Cardiac muscle cell (in vitro differentiated cells and primary cell): ENCODE data around the gene IFIH1. TPM values are rescaled to one million over a fixed set of nuclear protein-coding genes. Genes with fewer than 3 reads are reported as not detected.

ENCODE experiments used
- DNase-seq, 2 donors: peaks; one replicate each; pipeline versions ENCODE4 v3.0.0 to v3.0.0-alpha.2; 2010 to 2017; ENCODE audit warnings: low read depth in 1 of 2, low spot score in 1 of 2
- H3K27ac ChIP-seq: fragments of 200-600 bp; sonication (generic); 2 replicates; pipeline ENCODE4 v1.5.1; 2016
- H3K27me3 ChIP-seq: fragments of 200-600 bp; sonication (generic); 2 replicates; pipeline ENCODE4 v1.6.0; 2016; ENCODE audit warnings: control low read depth
- H3K36me3 ChIP-seq: fragments of 200-600 bp; sonication (generic); 2 replicates; pipeline ENCODE4 v1.5.1; 2016; ENCODE audit warnings: control low read depth
- H3K4me1 ChIP-seq: fragments of 200-600 bp; sonication (generic); 2 replicates; pipeline ENCODE4 v1.8.1; 2017; ENCODE audit warnings: low read depth, mild to moderate bottlenecking, mixed run types
- H3K4me3 ChIP-seq: fragments of 200-600 bp; sonication (generic); 2 replicates; pipeline ENCODE4 v1.5.1; 2016; ENCODE audit warnings: mild to moderate bottlenecking
- H3K9me3 ChIP-seq: fragments of 200-600 bp; sonication (generic); 2 replicates; pipeline ENCODE4 v1.5.1; 2017; ENCODE audit warnings: low read depth, mild to moderate bottlenecking, control low read depth
- polyA plus RNA-seq: library from polyadenylated mRNA; unstranded; fragments of >200 nt; fragmentation: Nextera tagmentation; extraction: Ambion mirVana; gene quantifications from 2 replicates; pipeline ENCODE4 v1.2.1, GENCODE V29; 2016
- total RNA-seq: library from RNA; depleted of rRNA; stranded (reverse); fragments of >200 nt; gene quantifications from 2 replicates; pipeline ENCODE4 v1.2.3, GENCODE V29; 2016
- TF ChIP-seq, protein P1 (sequence below): IDR thresholded peaks from 2 replicates; pipeline ENCODE4 v1.5.1; 2012; ENCODE audit warnings: low read depth, mild to moderate bottlenecking, low read length

The IFIH1 gene
- total and polyA plus RNA-seq, 2 experiments from 2014 or later = 0.06 to 0.88 TPM

DNA sequence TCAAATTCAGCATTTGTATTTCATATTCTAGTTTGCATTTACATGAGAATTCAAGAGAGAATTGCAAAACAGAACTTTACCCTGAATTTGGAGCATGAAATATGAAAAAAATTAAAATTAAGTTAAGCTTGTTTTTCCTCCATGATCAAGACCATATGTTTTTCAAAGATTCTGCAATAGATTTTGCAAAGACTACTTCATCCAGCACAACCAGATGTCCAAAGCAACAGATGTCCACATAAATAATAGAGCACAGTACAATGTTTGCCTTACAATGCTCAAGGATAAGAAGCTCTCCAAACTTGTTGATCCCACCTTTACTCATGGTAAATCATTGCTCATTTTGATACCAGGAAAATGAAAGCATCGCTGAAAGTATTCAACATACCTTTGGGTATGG is 100.9 kb downstream of the IFIH1 start:
- no peaks in the 10 kb centered on the region for H3K9me3 ChIP-seq
- no peaks in the 10 kb centered on the region for H3K4me1 ChIP-seq
- no peaks in the 10 kb centered on the region for H3K36me3 ChIP-seq
- no peak overlapping the region for H3K27ac ChIP-seq
- TF ChIP-seq, protein P1, sequence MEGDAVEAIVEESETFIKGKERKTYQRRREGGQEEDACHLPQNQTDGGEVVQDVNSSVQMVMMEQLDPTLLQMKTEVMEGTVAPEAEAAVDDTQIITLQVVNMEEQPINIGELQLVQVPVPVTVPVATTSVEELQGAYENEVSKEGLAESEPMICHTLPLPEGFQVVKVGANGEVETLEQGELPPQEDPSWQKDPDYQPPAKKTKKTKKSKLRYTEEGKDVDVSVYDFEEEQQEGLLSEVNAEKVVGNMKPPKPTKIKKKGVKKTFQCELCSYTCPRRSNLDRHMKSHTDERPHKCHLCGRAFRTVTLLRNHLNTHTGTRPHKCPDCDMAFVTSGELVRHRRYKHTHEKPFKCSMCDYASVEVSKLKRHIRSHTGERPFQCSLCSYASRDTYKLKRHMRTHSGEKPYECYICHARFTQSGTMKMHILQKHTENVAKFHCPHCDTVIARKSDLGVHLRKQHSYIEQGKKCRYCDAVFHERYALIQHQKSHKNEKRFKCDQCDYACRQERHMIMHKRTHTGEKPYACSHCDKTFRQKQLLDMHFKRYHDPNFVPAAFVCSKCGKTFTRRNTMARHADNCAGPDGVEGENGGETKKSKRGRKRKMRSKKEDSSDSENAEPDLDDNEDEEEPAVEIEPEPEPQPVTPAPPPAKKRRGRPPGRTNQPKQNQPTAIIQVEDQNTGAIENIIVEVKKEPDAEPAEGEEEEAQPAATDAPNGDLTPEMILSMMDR = no peak
- no peak for DNase-seq
- no peak overlapping the region for H3K4me3 ChIP-seq
- no peaks in the 10 kb centered on the region for H3K27me3 ChIP-seq

Other genes starting within 250 kb of the IFIH1 start
- not detected in 2 replicates for gene DPP4, start 244.5 kb downstream of the IFIH1 start, total RNA-seq
- 0.09 TPM in 1 of 2 replicates, not detected in the other for gene DPP4, start 244.5 kb downstream of the IFIH1 start, polyA plus RNA-seq
- not detected in 2 replicates for gene GCG, start 166.4 kb downstream of the IFIH1 start, total RNA-seq
- not detected in 2 replicates for gene GCG, start 166.4 kb downstream of the IFIH1 start, polyA plus RNA-seq
- gene FAP, start 75.2 kb downstream of the IFIH1 start, total RNA-seq = not detected in 2 replicates
- not detected in 2 replicates for gene FAP, start 75.2 kb downstream of the IFIH1 start, polyA plus RNA-seq
- 57.7 and 78.1 TPM in 2 replicates for gene GCA, start 25.4 kb upstream of the IFIH1 start, total RNA-seq
- 41.9 and 79.8 TPM in 2 replicates for gene GCA, start 25.4 kb upstream of the IFIH1 start, polyA plus RNA-seq